A673 (cell line): ENCODE data around the gene LALBA.
"Not testable (repeated sequence)": the region's sequence is repeated elsewhere in the genome, so short reads cannot be mapped to it uniquely, and the experiment has no call there.

Experiments
- CTCF ChIP-seq: fragments of 300-800, 200-600 bp; sonication (generic); conservative IDR thresholded peaks from 2 replicates; pipeline ENCODE4 v1.5.1; 2017; ENCODE audit warnings: low read depth, mild to moderate bottlenecking, antibody characterized with exemption, low read length, moderate library complexity, mixed read lengths
- EZH2 ChIP-seq: fragments of 200-600 bp; sonication (generic); IDR thresholded peaks from 2 replicates; pipeline ENCODE4 v1.6.1; 2017; ENCODE audit warnings: borderline replicate concordance, low read depth, mild to moderate bottlenecking, mixed read lengths, antibody characterized with exemption, low read length; ENCODE audit not compliant: poor library complexity, severe bottlenecking

DNA sequence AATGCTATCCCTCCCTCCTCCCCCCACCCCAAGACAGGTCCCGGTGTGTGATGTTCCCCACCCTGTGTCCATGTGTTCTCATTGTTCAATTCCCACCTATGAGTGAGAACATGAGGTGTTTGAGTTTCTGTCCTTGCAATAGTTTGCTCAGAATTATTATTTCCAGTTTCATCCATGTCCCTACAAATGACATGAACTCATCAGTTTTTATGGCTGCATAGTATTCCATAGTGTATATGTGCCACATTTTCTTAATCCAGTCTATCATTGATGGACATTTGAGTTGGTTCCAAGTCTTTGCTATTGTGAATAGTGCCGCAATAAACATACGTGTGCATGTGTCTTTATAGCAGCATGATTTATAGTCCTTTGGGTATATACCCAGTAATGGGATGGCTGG lies 22.8 kb downstream of the LALBA start:
- not testable (repeated sequence) for TF ChIP-seq CTCF, EZH2
